ENCODE measurements around the gene LIMK1. TPM values are rescaled to one million over a fixed set of nuclear protein-coding genes. Genes with fewer than 3 reads are reported as not detected.
"Not testable (repeated sequence)": the region's sequence is repeated elsewhere in the genome, so short reads cannot be mapped to it uniquely, and the experiment has no call there.

The LIMK1 gene
- total and polyA plus RNA-seq, 3 experiments from 2014 or later, result 10.1 to 23.6 (median 23.1) TPM

DNA sequence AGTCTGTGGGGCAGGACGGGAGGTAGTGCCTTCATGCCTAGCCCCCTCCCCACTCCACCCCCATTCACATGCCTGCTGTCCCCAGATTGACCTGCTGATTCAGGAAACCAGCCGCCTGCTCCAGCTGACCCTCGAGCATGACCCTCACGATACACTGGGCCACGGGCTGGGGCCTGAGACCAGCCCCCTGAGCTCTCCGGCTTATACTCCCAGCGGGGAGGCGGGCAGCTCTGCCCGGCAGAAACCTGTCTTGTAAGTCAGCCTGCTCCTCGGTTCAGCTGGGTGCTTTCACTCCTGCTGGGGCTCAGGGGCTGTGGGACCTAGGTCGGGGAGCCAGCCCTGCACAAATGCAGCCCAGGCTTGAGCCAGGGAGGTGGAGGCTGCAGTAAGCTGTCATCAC is 22.4 kb downstream of the LIMK1 start:
- Mint-ChIP-seq H3K4me3 (no peak overlapping the region), H3K27me3 (no peaks in the 10 kb centered on the region), H3K4me1 (no peaks in the 10 kb centered on the region), H3K36me3 (peaks cover 0 to 72% (median 7%) of the 10 kb centered on the region in 3 donors), H3K27ac (peak overlapping the region in 1 of 8 donors; percentile 60), H3K9me3 (no peaks in the 10 kb centered on the region)
- no peaks in the 10 kb centered on the region for H3K4me1 ChIP-seq (ENCODE audit: insufficient read depth, low read length)
- CTCF ChIA-PET, result no interaction called here
- H3K36me3 ChIP-seq (ENCODE audit: insufficient read depth, low read length), result peaks cover 4% of the 10 kb centered on the region
- no peak overlapping the region for H3K27ac ChIP-seq (ENCODE audit: low read depth, low read length)
- DNase-seq, result no peak
- POLR2A ChIA-PET, result interaction anchor here (0.7 kb wide), 1 partner anchor 12 kb away, joined by 3 read pairs; no protein-coding TSS in a partner anchor
- H3K9me3 ChIP-seq (ENCODE audit: low read length), result no peaks in the 10 kb centered on the region
- no peaks in the 10 kb centered on the region for H3K27me3 ChIP-seq (ENCODE audit: insufficient read depth, low read length, poor library complexity, severe bottlenecking)
- no peak overlapping the region for H3K4me3 ChIP-seq (ENCODE audit: low read length)

DNA sequence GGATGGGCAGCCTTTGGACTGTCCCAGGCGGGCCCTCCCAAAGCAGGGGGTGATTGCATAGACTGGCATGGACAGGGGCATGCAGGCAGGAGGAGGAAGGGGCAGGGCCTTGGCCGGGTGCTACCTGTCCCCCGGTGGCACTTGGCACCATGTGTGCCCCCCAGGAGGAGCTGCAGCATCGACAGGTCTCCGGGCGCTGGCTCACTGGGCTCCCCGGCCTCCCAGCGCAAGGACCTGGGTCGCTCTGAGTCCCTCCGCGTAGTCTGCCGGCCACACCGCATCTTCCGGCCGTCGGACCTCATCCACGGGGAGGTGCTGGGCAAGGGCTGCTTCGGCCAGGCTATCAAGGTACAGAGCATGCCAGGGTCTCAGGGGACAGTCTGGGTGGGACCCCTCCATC is 23.2 kb downstream of the LIMK1 start:
- CTCF ChIA-PET, result no interaction called here
- Mint-ChIP-seq H3K9me3 (no peaks in the 10 kb centered on the region), H3K27ac (peak overlapping the region in 3 of 8 donors; percentile 12 to 75 (median 29)), H3K4me1 (no peaks in the 10 kb centered on the region), H3K36me3 (peaks cover 0 to 75% (median 8%) of the 10 kb centered on the region in 3 donors), H3K4me3 (no peak overlapping the region), H3K27me3 (no peaks in the 10 kb centered on the region)
- H3K36me3 ChIP-seq (ENCODE audit: insufficient read depth, low read length), result peaks cover 4% of the 10 kb centered on the region
- POLR2A ChIA-PET, result no interaction called here
- H3K9me3 ChIP-seq (ENCODE audit: low read length), result no peaks in the 10 kb centered on the region
- DNase-seq, result no peak
- H3K27me3 ChIP-seq (ENCODE audit: insufficient read depth, low read length, poor library complexity, severe bottlenecking), result no peaks in the 10 kb centered on the region
- no peaks in the 10 kb centered on the region for H3K4me1 ChIP-seq (ENCODE audit: insufficient read depth, low read length)
- no peak overlapping the region for H3K4me3 ChIP-seq (ENCODE audit: low read length)
- H3K27ac ChIP-seq (ENCODE audit: low read depth, low read length), result no peak overlapping the region

DNA sequence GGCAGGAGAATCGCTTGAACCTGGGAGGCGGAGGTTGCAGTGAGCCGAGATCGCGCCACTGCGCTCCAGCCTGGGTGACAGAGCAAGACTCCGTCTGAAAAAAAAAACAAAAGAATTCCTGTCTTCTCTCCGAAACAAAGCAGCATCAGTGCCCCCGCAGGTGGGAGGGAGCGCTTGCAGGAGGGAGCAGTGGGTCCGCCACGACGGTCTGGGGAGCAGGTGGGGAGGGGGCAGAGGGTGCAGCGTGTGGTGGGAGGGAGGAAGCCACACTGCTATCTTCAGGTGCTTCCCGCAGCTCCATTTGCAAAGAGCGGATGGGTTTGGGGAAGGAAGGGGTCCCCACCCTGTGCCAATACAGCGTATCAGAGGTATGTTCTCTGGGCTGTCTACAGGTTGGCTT is 31.7 kb downstream of the LIMK1 start:
- Mint-ChIP-seq H3K9me3 (no peaks in the 10 kb centered on the region), H3K27me3 (no peaks in the 10 kb centered on the region), H3K36me3 (peaks cover 5 to 65% (median 10%) of the 10 kb centered on the region in 3 donors), H3K4me1 (no peaks in the 10 kb centered on the region), H3K4me3 (no peak overlapping the region), H3K27ac (peak overlapping the region in 1 of 8 donors; percentile 61)
- Histone ChIP-seq H3K4me3 (ENCODE audit: low read length) (no peak overlapping the region), H3K27me3 (ENCODE audit: insufficient read depth, low read length, poor library complexity, severe bottlenecking) (no peaks in the 10 kb centered on the region), H3K27ac (ENCODE audit: low read depth, low read length) (no peak overlapping the region), H3K4me1 (ENCODE audit: insufficient read depth, low read length) (no peaks in the 10 kb centered on the region), H3K36me3 (ENCODE audit: insufficient read depth, low read length) (no peaks in the 10 kb centered on the region), H3K9me3 (ENCODE audit: low read length) (no peaks in the 10 kb centered on the region)
- no peak for DNase-seq
- CTCF ChIA-PET, result no interaction called here
- POLR2A ChIA-PET, result no interaction called here

DNA sequence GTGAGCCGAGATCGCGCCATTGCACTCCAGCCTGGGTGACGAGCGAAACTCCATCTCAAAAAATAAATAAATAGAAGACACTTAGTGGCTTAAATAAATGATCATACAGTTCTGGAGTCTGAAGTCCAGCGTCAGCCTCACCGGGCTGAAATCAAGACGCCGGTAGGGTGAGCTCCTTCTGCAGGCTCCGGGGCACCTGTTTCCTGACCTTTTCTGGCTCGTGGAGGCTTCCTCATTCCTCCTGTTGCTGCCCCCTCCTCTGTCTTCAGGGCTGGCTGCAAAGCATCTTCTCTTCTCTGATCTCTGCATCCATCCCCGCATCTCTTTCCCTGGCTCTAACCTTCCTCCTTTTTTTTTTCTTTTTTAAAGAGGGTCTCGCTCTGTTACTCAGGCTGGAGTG is 32.8 kb downstream of the LIMK1 start:
- Mint-ChIP-seq H3K9me3 (no peaks in the 10 kb centered on the region), H3K36me3 (peaks cover 5 to 65% (median 10%) of the 10 kb centered on the region in 3 donors), H3K4me3 (no peak overlapping the region), H3K4me1 (no peaks in the 10 kb centered on the region), H3K27ac (peak overlapping the region in 2 of 8 donors; percentile 38 to 50), H3K27me3 (no peaks in the 10 kb centered on the region)
- ChIA-PET CTCF (interaction anchor here (1.1 kb wide), 1 partner anchor 24 kb away, joined by 3 read pairs; no protein-coding TSS in a partner anchor), POLR2A (no interaction called here)
- Histone ChIP-seq H3K27me3 (ENCODE audit: insufficient read depth, low read length, poor library complexity, severe bottlenecking) (no peaks in the 10 kb centered on the region), H3K36me3 (ENCODE audit: insufficient read depth, low read length) (no peaks in the 10 kb centered on the region), H3K4me1 (ENCODE audit: insufficient read depth, low read length) (no peaks in the 10 kb centered on the region), H3K27ac (ENCODE audit: low read depth, low read length) (no peak overlapping the region), H3K9me3 (ENCODE audit: low read length) (no peaks in the 10 kb centered on the region), H3K4me3 (ENCODE audit: low read length) (no peak overlapping the region)
- DNase-seq, result no peak

DNA sequence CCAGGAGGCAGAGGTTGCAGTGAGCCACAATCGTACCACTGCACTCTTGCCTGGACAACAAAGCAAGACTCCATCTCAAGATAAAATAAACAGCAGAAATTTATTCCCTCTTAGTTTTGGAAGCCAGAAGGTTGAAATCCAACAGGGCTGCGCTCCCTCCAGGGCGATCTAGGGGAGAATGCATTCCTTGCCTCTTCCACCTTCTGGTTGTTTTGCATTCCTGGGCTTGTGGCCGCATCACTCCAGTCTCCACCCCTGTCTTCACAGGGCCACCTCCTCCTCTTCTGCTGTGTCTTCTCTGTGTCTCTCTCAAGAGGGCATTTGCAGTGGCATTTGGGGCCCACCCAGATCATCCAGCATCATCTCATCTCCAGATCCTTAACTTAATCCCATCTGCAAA is 36.2 kb downstream of the LIMK1 start:
- H3K27me3 Mint-ChIP-seq, result no peaks in the 10 kb centered on the region
- CTCF ChIA-PET, result no interaction called here
- no peak for DNase-seq
- H3K4me1 Mint-ChIP-seq, result no peaks in the 10 kb centered on the region
- peaks cover 5 to 56% (median 9%) of the 10 kb centered on the region in 3 donors for H3K36me3 Mint-ChIP-seq
- Histone ChIP-seq H3K9me3 (ENCODE audit: low read length) (no peaks in the 10 kb centered on the region), H3K4me3 (ENCODE audit: low read length) (no peak overlapping the region), H3K27ac (ENCODE audit: low read depth, low read length) (no peak overlapping the region), H3K27me3 (ENCODE audit: insufficient read depth, low read length, poor library complexity, severe bottlenecking) (no peaks in the 10 kb centered on the region), H3K36me3 (ENCODE audit: insufficient read depth, low read length) (no peaks in the 10 kb centered on the region), H3K4me1 (ENCODE audit: insufficient read depth, low read length) (no peaks in the 10 kb centered on the region)
- H3K4me3 Mint-ChIP-seq, result no peak overlapping the region
- H3K9me3 Mint-ChIP-seq, result no peaks in the 10 kb centered on the region
- peak overlapping the region in 1 of 8 donors; percentile 23 for H3K27ac Mint-ChIP-seq
- POLR2A ChIA-PET, result no interaction called here

DNA sequence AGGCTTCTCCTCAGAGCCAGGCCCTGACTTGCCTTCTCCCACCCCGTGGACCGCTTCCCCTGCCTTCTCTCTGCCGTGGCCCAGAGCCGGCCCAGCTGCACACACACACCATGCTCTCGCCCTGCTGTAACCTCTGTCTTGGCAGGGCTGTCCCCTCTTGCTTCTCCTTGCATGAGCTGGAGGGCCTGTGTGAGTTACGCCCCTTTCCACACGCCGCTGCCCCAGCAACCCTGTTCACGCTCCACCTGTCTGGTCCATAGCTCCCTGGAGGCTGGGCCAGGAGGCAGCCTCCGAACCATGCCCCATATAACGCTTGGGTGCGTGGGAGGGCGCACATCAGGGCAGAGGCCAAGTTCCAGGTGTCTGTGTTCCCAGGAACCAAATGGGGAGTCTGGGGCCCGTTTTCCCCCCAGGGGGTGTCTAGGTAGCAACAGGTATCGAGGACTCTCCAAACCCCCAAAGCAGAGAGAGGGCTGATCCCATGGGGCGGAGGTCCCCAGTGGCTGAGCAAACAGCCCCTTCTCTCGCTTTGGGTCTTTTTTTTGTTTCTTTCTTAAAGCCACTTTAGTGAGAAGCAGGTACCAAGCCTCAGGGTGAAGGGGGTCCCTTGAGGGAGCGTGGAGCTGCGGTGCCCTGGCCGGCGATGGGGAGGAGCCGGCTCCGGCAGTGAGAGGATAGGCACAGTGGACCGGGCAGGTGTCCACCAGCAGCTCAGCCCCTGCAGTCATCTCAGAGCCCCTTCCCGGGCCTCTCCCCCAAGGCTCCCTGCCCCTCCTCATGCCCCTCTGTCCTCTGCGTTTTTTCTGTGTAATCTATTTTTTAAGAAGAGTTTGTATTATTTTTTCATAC is 38.0 kb downstream of the LIMK1 start:
- H3K27me3 ChIP-seq (ENCODE audit: insufficient read depth, low read length, poor library complexity, severe bottlenecking), result no peaks in the 10 kb centered on the region
- Mint-ChIP-seq H3K4me1 (no peaks in the 10 kb centered on the region), H3K4me3 (no peak overlapping the region), H3K27ac (no peak overlapping the region), H3K27me3 (no peaks in the 10 kb centered on the region), H3K36me3 (peaks cover 5 to 43% (median 9%) of the 10 kb centered on the region in 3 donors), H3K9me3 (no peaks in the 10 kb centered on the region)
- no peaks in the 10 kb centered on the region for H3K4me1 ChIP-seq (ENCODE audit: insufficient read depth, low read length)
- no peaks in the 10 kb centered on the region for H3K9me3 ChIP-seq (ENCODE audit: low read length)
- no peak overlapping the region for H3K27ac ChIP-seq (ENCODE audit: low read depth, low read length)
- no peaks in the 10 kb centered on the region for H3K36me3 ChIP-seq (ENCODE audit: insufficient read depth, low read length)
- ChIA-PET POLR2A (no interaction called here), CTCF (interaction anchor here (0.7 kb wide), 1 partner anchor 12 kb away, joined by 3 read pairs; no protein-coding TSS in a partner anchor)
- no peak overlapping the region for H3K4me3 ChIP-seq (ENCODE audit: low read length)
- no peak for DNase-seq

DNA sequence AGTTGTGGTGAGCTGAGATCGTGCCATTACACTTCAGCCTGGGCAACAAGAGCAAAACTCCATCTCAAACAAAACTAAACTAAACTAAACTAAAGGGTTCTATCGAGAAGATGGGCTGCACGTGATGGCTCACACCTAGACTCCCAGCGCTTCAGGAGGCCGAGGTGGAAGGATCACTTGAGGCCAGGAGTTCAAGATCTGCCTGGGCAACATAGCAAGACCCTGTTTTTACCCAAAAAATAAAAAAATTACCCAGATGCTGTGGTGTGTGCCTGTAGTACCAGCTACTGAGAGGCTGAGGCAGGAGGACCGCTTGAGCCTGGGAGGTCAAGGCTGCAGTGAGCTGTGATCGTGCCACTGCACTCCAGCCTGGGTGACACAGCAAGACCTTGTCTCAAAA is 40.3 kb downstream of the LIMK1 start:
- DNase-seq; H3K9me3 ChIP-seq (ENCODE audit: low read length); POLR2A ChIA-PET; H3K4me3 ChIP-seq (ENCODE audit: low read length); H3K27me3 Mint-ChIP-seq; H3K4me1 ChIP-seq (ENCODE audit: insufficient read depth, low read length); H3K36me3 ChIP-seq (ENCODE audit: insufficient read depth, low read length); CTCF ChIA-PET; H3K27me3 ChIP-seq (ENCODE audit: insufficient read depth, low read length, poor library complexity, severe bottlenecking); H3K4me3 Mint-ChIP-seq; H3K9me3 Mint-ChIP-seq; H3K4me1 Mint-ChIP-seq; H3K27ac ChIP-seq (ENCODE audit: low read depth, low read length): not testable (repeated sequence)
- Mint-ChIP-seq H3K27ac (peak overlapping the region in 1 of 8 donors; percentile 68), H3K36me3 (peaks cover 4 to 28% (median 5%) of the 10 kb centered on the region in 3 donors)

DNA sequence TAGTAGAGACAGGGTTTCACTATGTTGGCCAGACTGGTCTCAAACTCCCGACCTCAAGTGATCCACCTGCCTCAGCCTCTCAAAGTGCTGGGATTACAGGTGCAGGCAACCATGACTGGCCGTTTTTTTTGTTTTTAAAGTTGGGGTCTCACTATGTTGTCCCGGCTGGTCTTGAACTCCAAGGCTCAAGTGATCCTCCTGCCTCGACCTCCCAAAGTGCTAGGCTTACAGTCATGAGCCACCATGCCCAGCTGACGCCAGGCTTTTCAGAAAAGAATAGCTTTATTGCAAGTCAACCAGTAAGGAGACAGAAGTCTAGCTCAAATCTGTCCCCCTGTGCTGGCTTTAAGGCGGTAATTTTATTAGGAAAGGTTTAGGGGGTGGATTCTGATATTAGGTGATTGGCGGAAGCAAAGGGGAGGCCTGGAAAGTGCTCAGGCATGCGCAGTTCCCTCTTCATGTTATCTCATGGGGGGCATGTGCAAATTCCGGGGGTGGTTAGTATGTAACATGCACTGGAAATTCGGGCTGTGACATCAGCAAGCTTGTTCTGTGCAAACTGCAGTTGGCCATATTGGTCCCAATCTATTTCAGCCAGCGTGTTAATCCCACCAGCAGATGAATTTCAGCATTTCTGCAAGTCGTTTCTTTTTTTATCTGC is 42.7 kb downstream of the LIMK1 start:
- Mint-ChIP-seq H3K4me1 (no peaks in the 10 kb centered on the region), H3K27me3 (peaks cover 0 to 4% of the 10 kb centered on the region in 2 donors), H3K9me3 (no peaks in the 10 kb centered on the region), H3K27ac (no peak overlapping the region), H3K36me3 (peaks cover 0 to 11% (median 0%) of the 10 kb centered on the region in 3 donors), H3K4me3 (no peak overlapping the region)
- DNase-seq, result no peak
- no peaks in the 10 kb centered on the region for H3K4me1 ChIP-seq (ENCODE audit: insufficient read depth, low read length)
- H3K27me3 ChIP-seq (ENCODE audit: insufficient read depth, low read length, poor library complexity, severe bottlenecking), result no peaks in the 10 kb centered on the region
- H3K4me3 ChIP-seq (ENCODE audit: low read length), result no peak overlapping the region
- no peak overlapping the region for H3K27ac ChIP-seq (ENCODE audit: low read depth, low read length)
- H3K36me3 ChIP-seq (ENCODE audit: insufficient read depth, low read length), result no peaks in the 10 kb centered on the region
- ChIA-PET POLR2A (no interaction called here), CTCF (interaction anchor here (0.7 kb wide), 1 partner anchor 53 kb away, joined by 3 read pairs; no protein-coding TSS in a partner anchor)
- no peaks in the 10 kb centered on the region for H3K9me3 ChIP-seq (ENCODE audit: low read length)

Measured in CD8-positive, alpha-beta memory T cell (primary cell).